ENCODE results near the gene MTURN.

- TF ChIP-seq POLR2A (IDR thresholded peaks at IDR 0.05; ENCODE audit: low read depth, low read length), result no peak
- no peak for TF ChIP-seq CTCF (IDR thresholded peaks at IDR 0.05; ENCODE audit: extremely low read depth in 1 of 2, insufficient read depth in 1 of 2, low read depth in 1 of 2, low read length in 2 of 2)
- no peak for TF ChIP-seq POLR2AphosphoS5 (IDR thresholded peaks at IDR 0.05; ENCODE audit: insufficient read depth, low read depth, low read length)
- TF ChIP-seq JUN (IDR thresholded peaks at IDR 0.05; ENCODE audit: borderline replicate concordance, insufficient read depth, insufficient read length, low read depth), result no peak
- TF ChIP-seq EZH2 (IDR thresholded peaks at IDR 0.05; ENCODE audit: borderline replicate concordance, low read depth, low read length, severe bottlenecking), result no peak
- no peak for TF ChIP-seq FOS (IDR thresholded peaks at IDR 0.05; ENCODE audit: borderline replicate concordance, insufficient read depth, low read length)
- TF ChIP-seq MAX (IDR thresholded peaks at IDR 0.05; ENCODE audit: insufficient read depth, insufficient read length), result no peak
Observed at GRCh38 chr7:30183749-30184369, 49.1 kb downstream of the MTURN start.

Measured in endothelial cell of umbilical vein (primary cell).